ENCODE results near the gene GNAS-AS1.
A peak's percentile ranks its signal among the peaks of the same experiment; 100 is the strongest.

Gene GNAS-AS1

GRCh38 chr20:58811334-58811733 is 39.4 kb downstream of the GNAS-AS1 start:
- Histone ChIP-seq H2AK5ac (ENCODE audit: low read depth, low read length) (no peak overlapping the region), H3K4me1 (ENCODE audit: control insufficient read depth in 2 of 2, insufficient read depth in 1 of 2, low read depth in 1 of 2, low read length in 2 of 2) (no peaks in the 10 kb centered on the region), H3K4me3 (ENCODE audit: low read length in 2 of 2) (no peak overlapping the region), H3K4ac (ENCODE audit: low read length) (no peak overlapping the region), H2BK5ac (ENCODE audit: low read length) (no peak overlapping the region), H3K4me2 (ENCODE audit: insufficient read depth, low read length, poor library complexity, severe bottlenecking) (no peak overlapping the region), H2BK12ac (ENCODE audit: low read length) (no peak overlapping the region), H3K18ac (ENCODE audit: low read length) (no peak overlapping the region), H3K23ac (ENCODE audit: low read depth, low read length, poor library complexity) (peak overlapping the region; percentile 10), H3K14ac (ENCODE audit: low read length) (no peak overlapping the region), H3K27me3 (ENCODE audit: control insufficient read depth in 3 of 3, insufficient read depth in 3 of 3, low read depth in 1 of 3, low read length in 3 of 3) (peaks cover 0 to 23% (median 0%) of the 10 kb centered on the region in 3 experiments), H3K9me3 (replicated peaks in 1 of 2; ENCODE audit: control insufficient read depth in 2 of 2, insufficient read depth in 1 of 2, low read depth in 1 of 2, low read length in 2 of 2) (no peaks in the 10 kb centered on the region), H3K36me3 (replicated peaks in 1 of 2; ENCODE audit: control insufficient read depth in 2 of 2, insufficient read depth in 2 of 2, low read length in 2 of 2) (peaks cover 0 to 1% of the 10 kb centered on the region in 2 donors), H4K91ac (ENCODE audit: low read depth, low read length, poor library complexity) (no peak overlapping the region), H3K27ac (replicated peaks; ENCODE audit: low read length) (no peak overlapping the region), H2BK120ac (ENCODE audit: low read depth, low read length) (peak overlapping the region; percentile 19), H3K9ac (ENCODE audit: low read depth, low read length, poor library complexity) (no peak overlapping the region), H3K79me1 (ENCODE audit: low read depth, low read length) (no peaks in the 10 kb centered on the region), H4K8ac (ENCODE audit: low read depth, low read length) (no peak overlapping the region), H2BK15ac (ENCODE audit: low read length) (no peak overlapping the region), H2AFZ (ENCODE audit: low read length) (no peak overlapping the region)
- no CpG with 5 or more reads among the region's 13 CpGs for WGBS, 2 donors (ENCODE audit: extremely low coverage in 2 of 2, insufficient read length in 2 of 2, insufficient replicate concordance in 1 of 2)
- no peak for DNase-seq (ENCODE audit: low spot score)

- no CpG with 5 or more reads among the region's 10 CpGs for WGBS, 2 donors (ENCODE audit: extremely low coverage in 2 of 2, insufficient read length in 2 of 2, insufficient replicate concordance in 1 of 2)
- H3K79me1 ChIP-seq (ENCODE audit: low read depth, low read length): no peaks in the 10 kb centered on the region
- H3K4me1 ChIP-seq (ENCODE audit: control insufficient read depth in 2 of 2, insufficient read depth in 1 of 2, low read depth in 1 of 2, low read length in 2 of 2): no peaks in the 10 kb centered on the region
- H2AK5ac ChIP-seq (ENCODE audit: low read depth, low read length): no peak overlapping the region
- H2BK15ac ChIP-seq (ENCODE audit: low read length): no peak overlapping the region
- peak overlapping the region; percentile 40 for H3K18ac ChIP-seq (ENCODE audit: low read length)
- no peak overlapping the region for H4K8ac ChIP-seq (ENCODE audit: low read depth, low read length)
- H3K9me3 ChIP-seq (replicated peaks in 1 of 2; ENCODE audit: control insufficient read depth in 2 of 2, insufficient read depth in 1 of 2, low read depth in 1 of 2, low read length in 2 of 2): no peaks in the 10 kb centered on the region
- DNase-seq (ENCODE audit: low spot score): no peak
- no peak overlapping the region for H2AFZ ChIP-seq (ENCODE audit: low read length)
- peak overlapping the region; percentile 22 for H4K91ac ChIP-seq (ENCODE audit: low read depth, low read length, poor library complexity)
- H3K27ac ChIP-seq (replicated peaks; ENCODE audit: low read length): no peak overlapping the region
- H2BK12ac ChIP-seq (ENCODE audit: low read length): no peak overlapping the region
- H3K4me2 ChIP-seq (ENCODE audit: insufficient read depth, low read length, poor library complexity, severe bottlenecking): no peak overlapping the region
- no peak overlapping the region for H3K23ac ChIP-seq (ENCODE audit: low read depth, low read length, poor library complexity)
- peaks cover 0 to 25% (median 0%) of the 10 kb centered on the region in 3 experiments for H3K27me3 ChIP-seq (ENCODE audit: control insufficient read depth in 3 of 3, insufficient read depth in 3 of 3, low read depth in 1 of 3, low read length in 3 of 3)
- H3K4ac ChIP-seq (ENCODE audit: low read length): no peak overlapping the region
- peaks cover 0 to 1% of the 10 kb centered on the region in 2 donors for H3K36me3 ChIP-seq (replicated peaks in 1 of 2; ENCODE audit: control insufficient read depth in 2 of 2, insufficient read depth in 2 of 2, low read length in 2 of 2)
- H3K4me3 ChIP-seq (ENCODE audit: low read length in 2 of 2): peak overlapping the region in 1 of 2 donors; percentile 2
- no peak overlapping the region for H3K14ac ChIP-seq (ENCODE audit: low read length)
- no peak overlapping the region for H2BK5ac ChIP-seq (ENCODE audit: low read length)
- H2BK120ac ChIP-seq (ENCODE audit: low read depth, low read length): no peak overlapping the region
- no peak overlapping the region for H3K9ac ChIP-seq (ENCODE audit: low read depth, low read length, poor library complexity)
Observed at GRCh38 chr20:58810879-58811250, 39.8 kb downstream of the GNAS-AS1 start.

GRCh38 chr20:58810116-58810878 is 40.4 kb downstream of the GNAS-AS1 start:
- Histone ChIP-seq H3K23ac (ENCODE audit: low read depth, low read length, poor library complexity) (no peak overlapping the region), H3K36me3 (replicated peaks in 1 of 2; ENCODE audit: control insufficient read depth in 2 of 2, insufficient read depth in 2 of 2, low read length in 2 of 2) (no peaks in the 10 kb centered on the region), H3K79me1 (ENCODE audit: low read depth, low read length) (no peaks in the 10 kb centered on the region), H2BK5ac (ENCODE audit: low read length) (no peak overlapping the region), H3K4me1 (ENCODE audit: control insufficient read depth in 2 of 2, insufficient read depth in 1 of 2, low read depth in 1 of 2, low read length in 2 of 2) (peaks cover 0 to under 1% of the 10 kb centered on the region in 2 donors), H4K91ac (ENCODE audit: low read depth, low read length, poor library complexity) (no peak overlapping the region), H3K4me3 (ENCODE audit: low read length in 2 of 2) (peak overlapping the region in 1 of 2 donors; percentile 2), H3K27me3 (ENCODE audit: control insufficient read depth in 3 of 3, insufficient read depth in 3 of 3, low read depth in 1 of 3, low read length in 3 of 3) (peaks cover 0 to 25% (median 0%) of the 10 kb centered on the region in 3 experiments), H2BK15ac (ENCODE audit: low read length) (no peak overlapping the region), H2AK5ac (ENCODE audit: low read depth, low read length) (no peak overlapping the region), H3K14ac (ENCODE audit: low read length) (no peak overlapping the region), H2AFZ (ENCODE audit: low read length) (no peak overlapping the region), H3K4ac (ENCODE audit: low read length) (no peak overlapping the region), H3K4me2 (ENCODE audit: insufficient read depth, low read length, poor library complexity, severe bottlenecking) (no peak overlapping the region), H3K9ac (ENCODE audit: low read depth, low read length, poor library complexity) (no peak overlapping the region), H3K9me3 (replicated peaks in 1 of 2; ENCODE audit: control insufficient read depth in 2 of 2, insufficient read depth in 1 of 2, low read depth in 1 of 2, low read length in 2 of 2) (no peaks in the 10 kb centered on the region), H2BK120ac (ENCODE audit: low read depth, low read length) (no peak overlapping the region), H2BK12ac (ENCODE audit: low read length) (no peak overlapping the region), H3K27ac (replicated peaks; ENCODE audit: low read length) (no peak overlapping the region), H4K8ac (ENCODE audit: low read depth, low read length) (no peak overlapping the region), H3K18ac (ENCODE audit: low read length) (no peak overlapping the region)
- WGBS, 2 donors (ENCODE audit: extremely low coverage in 2 of 2, insufficient read length in 2 of 2, insufficient replicate concordance in 1 of 2): no CpG with 5 or more reads among the region's 19 CpGs
- no peak for DNase-seq (ENCODE audit: low spot score)

- Histone ChIP-seq H3K36me3 (replicated peaks in 1 of 2; ENCODE audit: control insufficient read depth in 2 of 2, insufficient read depth in 2 of 2, low read length in 2 of 2) (no peaks in the 10 kb centered on the region), H3K14ac (ENCODE audit: low read length) (peak overlapping the region; percentile 83), H3K79me1 (ENCODE audit: low read depth, low read length) (no peaks in the 10 kb centered on the region), H3K4me1 (ENCODE audit: control insufficient read depth in 2 of 2, insufficient read depth in 1 of 2, low read depth in 1 of 2, low read length in 2 of 2) (peaks cover 0 to 7% of the 10 kb centered on the region in 2 donors), H2AK5ac (ENCODE audit: low read depth, low read length) (no peak overlapping the region), H3K18ac (ENCODE audit: low read length) (no peak overlapping the region), H3K27ac (replicated peaks; ENCODE audit: low read length) (no peak overlapping the region), H4K8ac (ENCODE audit: low read depth, low read length) (no peak overlapping the region), H3K27me3 (ENCODE audit: control insufficient read depth in 3 of 3, insufficient read depth in 3 of 3, low read depth in 1 of 3, low read length in 3 of 3) (peaks cover 0 to 24% (median 0%) of the 10 kb centered on the region in 3 experiments), H3K9ac (ENCODE audit: low read depth, low read length, poor library complexity) (no peak overlapping the region), H3K4ac (ENCODE audit: low read length) (no peak overlapping the region), H2BK12ac (ENCODE audit: low read length) (no peak overlapping the region), H2BK120ac (ENCODE audit: low read depth, low read length) (no peak overlapping the region), H4K91ac (ENCODE audit: low read depth, low read length, poor library complexity) (no peak overlapping the region), H2BK15ac (ENCODE audit: low read length) (no peak overlapping the region), H2AFZ (ENCODE audit: low read length) (no peak overlapping the region), H3K4me3 (ENCODE audit: low read length in 2 of 2) (no peak overlapping the region), H3K9me3 (replicated peaks in 1 of 2; ENCODE audit: control insufficient read depth in 2 of 2, insufficient read depth in 1 of 2, low read depth in 1 of 2, low read length in 2 of 2) (no peaks in the 10 kb centered on the region), H3K23ac (ENCODE audit: low read depth, low read length, poor library complexity) (no peak overlapping the region), H3K4me2 (ENCODE audit: insufficient read depth, low read length, poor library complexity, severe bottlenecking) (no peak overlapping the region), H2BK5ac (ENCODE audit: low read length) (no peak overlapping the region)
- no peak for DNase-seq (ENCODE audit: low spot score)
- no CpG with 5 or more reads among the region's 17 CpGs for WGBS, 2 donors (ENCODE audit: extremely low coverage in 2 of 2, insufficient read length in 2 of 2, insufficient replicate concordance in 1 of 2)
Observed at GRCh38 chr20:58808271-58809046, 42.2 kb downstream of the GNAS-AS1 start.

All from neuronal stem cell (in vitro differentiated cells).